NCI-H69 (cell line): Measurements from ENCODE around the gene AVP.
A peak's percentile ranks its signal among the peaks of the same experiment; 100 is the strongest.

ENCODE experiments used
- DNase-seq: peaks from one replicate; lab custom pipeline; 2025; lab: John Stamatoyannopoulos, UW

Gene AVP

DNA sequence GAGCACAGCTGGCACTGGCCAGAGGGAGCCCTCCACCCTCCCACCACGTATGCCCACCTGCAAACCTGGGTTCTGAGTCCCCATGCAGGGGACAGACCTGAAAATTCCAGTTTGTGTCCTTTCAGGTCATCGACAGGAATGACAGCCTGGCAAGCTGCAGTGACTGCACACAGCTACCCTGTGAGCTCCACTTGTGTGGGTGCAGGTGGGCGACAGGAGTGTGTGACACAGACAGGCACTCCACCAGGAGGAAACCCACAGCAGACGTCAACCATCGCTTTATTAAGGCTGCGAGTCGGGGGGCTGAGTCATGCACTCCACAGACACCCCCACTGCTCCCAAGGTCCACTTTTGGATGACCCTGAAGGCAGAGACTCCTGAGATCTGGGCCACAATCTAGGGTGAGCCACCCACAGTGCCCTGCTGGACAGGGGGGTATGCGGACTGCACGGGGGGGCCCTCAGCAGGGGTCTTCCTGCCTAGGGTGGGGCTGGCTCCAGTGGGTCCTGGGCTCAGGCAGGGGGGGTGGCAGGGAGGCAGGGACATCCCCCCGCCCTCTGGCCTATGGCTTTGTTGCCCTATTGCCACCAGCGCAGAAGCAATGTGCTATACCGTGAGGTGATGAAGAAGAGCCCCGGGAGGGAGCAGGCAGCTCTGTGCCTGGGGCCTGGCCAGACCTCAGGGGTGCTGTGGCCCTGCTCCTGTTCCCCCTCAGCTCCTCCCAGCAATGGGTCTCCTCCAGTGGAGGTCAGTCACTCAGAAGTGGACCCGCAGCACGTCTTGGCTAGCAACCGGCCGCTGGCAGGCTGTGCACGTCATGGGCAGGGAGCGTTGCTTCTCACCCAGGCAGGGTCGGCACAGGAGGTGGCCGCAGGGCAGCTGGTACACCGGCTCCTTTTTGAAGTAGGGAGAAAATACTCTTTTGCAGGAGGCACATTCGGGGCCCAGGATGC, 25.1 kb upstream of the AVP start:
- DNase-seq = no peak

DNA sequence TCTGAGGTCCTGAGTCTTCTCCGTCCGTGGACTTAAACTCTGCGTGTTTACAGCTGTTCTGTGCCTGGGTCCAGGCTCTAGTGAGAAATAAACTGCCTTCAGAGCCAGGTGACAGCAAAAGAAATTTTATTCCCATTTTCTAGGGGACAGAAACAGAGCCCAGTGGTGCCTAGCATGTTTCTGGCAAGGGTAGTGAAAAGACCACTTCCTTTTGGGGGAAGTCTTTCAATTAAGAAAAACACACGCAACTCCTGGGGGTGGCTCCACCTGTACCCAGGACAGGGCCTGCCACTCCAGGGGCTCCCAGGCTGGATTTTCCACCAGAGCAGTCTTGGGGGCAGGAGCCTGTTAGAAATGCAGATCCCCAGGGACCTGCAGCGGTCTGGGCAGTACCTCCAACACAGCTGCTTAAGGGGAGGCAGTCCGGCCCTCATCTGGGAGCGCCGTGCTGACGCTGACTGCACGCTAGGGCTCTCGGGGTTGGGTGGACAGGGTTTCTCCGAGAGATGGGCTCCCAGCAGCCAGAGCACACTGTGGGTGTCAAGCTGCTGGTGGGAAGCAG, 23.0 kb upstream of the AVP start:
- DNase-seq = peak; percentile 39

DNA sequence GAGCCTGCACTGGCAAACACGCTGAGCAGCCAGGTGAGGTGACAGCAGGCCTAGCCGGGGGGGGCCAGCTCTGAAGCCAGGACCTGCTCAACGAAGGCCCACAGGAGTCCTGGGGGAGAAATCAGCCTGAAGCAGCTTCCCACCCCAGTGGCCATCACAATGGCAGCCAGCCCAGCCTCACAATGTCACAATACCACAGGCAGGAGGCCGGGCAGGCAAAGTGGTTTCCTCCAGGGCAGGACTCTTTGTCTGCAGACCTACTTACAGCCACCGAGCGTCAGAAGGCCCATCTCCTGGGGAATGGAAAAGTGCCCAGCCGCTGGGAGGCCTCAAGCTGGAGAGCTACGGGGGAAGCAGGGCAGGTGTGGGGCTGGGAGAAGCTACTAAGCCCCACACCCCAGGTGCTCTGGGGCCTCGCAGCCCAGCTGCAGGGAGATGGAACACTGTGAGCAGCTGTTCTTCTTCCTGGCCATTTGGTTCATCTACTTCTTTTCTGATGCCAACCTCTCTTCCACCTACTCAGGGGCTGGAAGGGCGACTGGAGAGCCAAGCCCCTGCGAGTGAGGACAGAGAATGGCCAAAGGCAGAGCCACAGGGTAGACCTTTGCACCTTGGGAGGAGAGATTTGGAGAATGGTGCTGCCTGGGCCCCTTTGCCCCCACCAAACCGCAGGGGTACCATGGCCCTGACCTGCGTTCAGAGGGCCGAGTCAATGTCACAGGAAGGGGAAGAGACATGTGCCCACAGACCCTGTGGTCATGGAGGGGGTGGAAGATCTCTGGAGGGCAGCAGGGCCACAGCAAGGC, 22.3 kb upstream of the AVP start:
- DNase-seq = peak; percentile 97

DNA sequence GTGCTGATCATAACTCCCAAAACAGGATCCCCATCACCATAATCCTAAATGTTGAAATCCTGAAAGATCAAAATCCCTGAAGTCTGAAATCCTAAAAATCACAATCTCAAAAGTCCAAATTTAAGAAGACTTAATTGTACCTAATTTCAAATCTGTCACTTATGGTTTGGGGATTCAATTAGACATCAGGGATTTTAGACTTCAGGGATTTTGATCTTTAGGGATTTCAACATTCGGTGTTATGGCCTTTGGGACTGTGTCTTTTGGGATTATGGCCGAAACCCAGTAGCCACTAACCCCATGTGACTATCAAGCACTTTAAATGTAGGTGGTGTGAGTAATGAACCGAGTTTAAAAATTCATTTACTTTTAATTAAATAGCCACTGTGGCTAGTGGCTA, 21.7 kb upstream of the AVP start:
- no peak for DNase-seq

DNA sequence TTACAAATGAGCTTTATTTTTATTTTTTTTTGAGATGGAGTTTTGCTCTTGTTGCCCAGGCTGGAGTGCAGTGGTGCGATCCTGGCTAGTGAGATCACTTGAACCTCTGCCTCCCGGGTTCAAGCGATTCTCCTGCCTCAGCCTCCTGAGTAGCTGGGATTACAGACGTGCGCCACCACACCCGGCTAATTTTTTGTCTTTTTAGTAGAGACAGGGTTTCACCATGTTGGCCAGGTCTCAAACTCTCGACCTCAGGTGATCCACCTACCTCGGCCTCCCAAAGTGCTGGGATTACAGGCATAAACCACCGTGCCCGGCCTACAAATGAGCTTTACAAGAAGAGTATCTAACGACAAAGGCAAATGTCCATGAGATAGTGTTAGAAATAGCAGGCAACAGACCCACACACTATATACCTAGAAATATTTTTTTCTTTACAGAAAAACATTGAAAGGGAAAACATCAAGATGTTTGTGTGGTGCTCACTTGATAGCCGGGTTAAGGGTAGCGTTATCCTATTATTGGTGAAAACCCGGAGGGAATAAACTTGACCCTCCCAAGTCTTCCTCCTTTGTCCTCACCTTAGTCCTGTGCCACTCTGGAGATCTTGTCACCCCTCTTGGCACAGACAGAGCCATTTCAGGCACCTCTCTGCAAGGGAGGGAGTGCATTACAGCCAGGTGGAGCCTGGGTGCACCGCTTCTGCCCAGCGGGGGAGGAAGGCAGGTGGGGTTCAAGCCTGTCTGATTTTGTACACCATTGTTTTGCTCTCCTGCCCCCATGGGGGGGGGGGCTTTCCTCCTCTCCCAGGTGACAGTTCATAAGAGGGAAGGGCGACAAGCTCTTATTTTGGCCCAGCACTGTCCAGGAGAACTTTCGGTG, 21.0 kb upstream of the AVP start:
- peak; percentile 72 for DNase-seq

DNA sequence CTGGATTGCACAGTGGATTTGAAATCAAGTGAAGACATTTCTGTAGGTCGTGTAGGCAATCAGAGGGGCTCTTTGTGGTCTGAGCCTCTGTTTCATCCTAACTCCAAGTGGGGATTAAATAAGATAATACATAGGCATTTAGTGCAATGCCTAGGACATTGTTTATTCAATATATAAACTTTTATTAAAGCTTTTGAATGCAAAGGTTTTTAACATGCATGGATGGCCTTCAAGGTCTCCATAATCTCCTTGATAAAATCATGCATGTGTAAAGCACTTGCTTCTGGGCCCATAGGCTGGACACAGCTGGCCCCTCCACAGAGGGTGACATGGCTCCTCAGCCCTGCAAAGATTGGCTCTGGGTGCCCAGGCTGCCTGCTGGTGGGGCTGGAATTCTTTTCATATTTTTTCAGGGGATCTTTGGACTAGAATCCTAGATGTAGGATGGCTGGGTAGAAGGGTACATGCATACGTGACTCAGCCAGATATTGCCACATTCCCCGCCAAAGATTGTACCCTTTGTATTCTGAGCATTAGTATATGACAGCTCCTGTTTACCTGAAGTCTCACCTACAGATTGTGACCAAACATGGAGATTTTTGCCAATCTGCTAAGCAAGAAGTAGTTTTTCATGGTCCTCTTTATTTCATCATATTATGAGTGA, 19.0 kb upstream of the AVP start:
- DNase-seq = no peak

DNA sequence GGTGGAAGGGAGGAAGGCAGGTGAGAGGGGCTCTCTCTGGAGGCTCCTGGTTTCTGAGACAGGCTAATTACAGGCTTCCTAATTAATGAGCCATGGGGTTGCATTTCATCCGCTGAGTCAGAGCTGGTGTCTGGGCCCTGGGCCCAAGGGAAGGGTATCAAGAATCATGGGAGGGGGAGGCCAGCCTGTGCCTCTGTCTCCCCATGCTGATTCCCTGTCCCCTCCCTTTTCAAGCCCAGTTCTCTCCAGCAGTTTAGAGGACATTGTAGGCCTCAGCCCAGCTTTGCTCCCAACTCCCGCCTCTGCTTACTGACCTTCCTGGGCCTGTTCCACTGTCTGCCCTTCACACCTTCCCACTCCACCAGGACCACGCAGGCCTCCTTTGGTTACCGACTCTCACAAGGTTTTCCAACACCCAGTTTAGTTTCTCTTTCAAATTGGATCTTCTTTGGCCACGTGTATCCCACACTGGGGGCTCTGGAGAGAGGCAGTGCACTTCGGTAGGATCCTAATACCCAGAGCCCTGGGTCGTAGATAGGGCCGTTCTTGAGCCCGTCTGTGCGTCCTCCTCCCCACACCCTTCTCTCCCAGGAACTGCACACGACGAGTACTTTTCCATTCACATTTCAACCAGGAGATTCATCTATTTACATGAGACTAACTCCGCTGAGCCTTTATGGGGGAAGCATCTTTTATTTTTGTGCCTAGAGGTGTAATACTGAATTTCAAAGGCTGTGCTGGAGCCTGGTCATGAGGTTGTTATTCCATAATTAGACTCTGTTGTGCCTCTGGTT, 18.2 kb upstream of the AVP start:
- peak; percentile 95 for DNase-seq

DNA sequence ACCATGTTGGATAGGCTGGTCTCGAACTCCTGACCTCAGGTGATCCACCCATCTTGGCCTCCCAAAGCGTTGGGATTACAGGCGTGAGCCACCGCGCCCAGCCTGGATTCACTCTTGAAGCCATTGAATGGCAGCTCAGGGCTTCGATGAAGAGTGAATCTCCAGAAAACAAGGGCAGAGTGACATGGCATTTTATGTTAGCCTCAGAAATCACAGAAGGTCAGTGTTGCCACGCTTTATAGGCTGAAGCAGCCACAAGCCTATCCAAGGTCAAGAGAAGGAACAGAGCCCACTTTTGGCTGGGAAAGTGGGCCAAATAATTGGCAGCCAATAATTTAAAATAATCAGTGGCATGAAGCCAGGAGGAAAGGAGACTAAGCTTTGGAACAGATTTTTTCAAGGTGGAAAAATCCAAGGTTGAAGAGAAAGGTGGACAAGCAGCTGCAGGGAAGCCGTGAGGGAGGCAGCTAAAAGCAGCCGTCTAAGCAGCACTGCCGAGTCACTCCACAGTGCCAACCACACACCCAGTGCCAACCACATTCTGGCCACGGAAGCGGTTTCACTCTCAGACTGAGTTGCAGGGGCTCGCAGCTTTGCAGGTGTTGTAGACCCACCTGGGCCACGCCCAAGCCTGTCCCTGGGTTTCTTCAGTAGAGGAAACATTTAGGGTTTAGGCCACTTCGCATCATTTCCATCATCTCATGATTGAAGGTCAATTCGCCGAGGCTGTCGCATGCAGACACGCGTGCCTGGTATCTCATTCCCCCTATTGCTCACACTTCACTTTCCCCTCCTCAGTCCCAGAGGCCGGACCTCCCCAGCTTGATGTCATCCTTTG, 17.4 kb upstream of the AVP start:
- peak; percentile 80 for DNase-seq

DNA sequence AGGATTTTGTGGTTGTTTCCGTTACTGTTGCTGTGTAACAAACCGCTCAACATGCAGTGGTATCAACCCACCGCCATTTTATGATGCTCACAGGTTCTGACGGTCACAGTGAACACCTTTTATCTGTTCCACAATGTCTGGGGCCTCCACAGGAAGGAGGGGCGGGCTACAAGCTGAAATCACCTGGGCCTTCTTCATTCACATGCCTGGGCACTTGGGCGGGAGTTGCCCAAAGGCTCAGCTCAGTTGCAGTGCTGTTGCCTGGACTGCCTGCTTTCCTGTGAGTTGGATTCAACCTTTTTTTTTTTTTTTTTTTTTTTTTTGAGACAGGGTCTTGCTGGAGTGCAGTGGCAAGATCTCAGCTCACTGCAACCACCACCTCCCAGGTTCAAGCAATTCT, 16.7 kb upstream of the AVP start:
- DNase-seq = no peak

DNA sequence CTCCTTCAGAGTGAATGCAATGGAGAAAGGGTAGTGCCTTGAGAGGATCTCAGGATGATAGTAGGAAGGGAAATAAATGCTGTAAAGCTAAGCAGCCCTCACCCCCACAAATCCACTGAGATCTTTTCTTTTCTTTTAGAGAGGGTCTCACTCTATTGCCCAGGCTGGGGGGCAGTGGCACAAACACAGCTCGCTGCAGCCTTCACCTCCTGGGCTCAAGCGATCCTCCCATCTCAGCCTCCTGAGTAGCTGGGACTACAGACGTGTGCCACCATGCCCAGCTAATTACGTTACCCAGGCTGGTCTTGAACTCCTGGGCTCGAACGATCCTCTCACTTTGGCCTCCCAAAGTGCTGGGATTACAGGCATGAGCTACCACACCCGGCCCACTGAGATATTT, 16.0 kb upstream of the AVP start:
- no peak for DNase-seq

DNA sequence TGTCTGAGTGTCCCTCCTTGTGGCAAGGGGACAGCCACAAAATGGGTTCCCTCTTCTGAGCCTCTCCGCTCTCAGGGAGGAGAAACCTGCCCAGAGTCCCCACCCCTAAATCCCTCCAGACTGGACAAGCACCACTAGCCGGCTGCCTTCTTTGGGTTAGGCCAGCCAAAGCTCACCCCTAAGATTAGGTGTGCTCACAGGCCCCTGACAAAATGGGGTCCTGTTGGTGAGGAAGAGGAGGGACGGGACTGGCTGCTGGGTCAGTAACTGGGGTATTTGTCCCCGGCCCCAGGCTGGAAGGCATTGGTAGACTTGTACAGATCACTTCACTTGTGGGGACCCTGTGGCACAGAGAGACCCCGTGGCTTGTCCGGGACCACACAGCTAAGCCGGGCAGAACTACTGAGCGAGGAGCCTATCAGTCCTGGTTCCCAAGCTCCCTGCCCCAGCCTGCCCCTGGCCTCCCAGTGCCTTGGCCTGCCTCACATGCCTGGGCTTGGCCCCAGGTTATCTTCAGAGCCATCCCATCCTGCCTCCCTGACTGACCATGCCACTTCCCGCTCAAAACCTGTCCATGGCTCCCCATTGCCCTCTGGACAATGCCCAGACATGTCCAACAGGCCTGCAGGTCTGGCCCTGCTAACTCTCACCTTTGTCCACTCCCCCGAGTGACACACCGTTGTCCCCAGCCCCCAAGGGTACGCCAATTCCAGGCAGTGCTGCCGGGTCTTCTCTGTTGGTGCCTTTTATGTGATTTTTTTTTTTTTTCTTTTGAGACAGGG, 10.5 kb upstream of the AVP start:
- no peak for DNase-seq

DNA sequence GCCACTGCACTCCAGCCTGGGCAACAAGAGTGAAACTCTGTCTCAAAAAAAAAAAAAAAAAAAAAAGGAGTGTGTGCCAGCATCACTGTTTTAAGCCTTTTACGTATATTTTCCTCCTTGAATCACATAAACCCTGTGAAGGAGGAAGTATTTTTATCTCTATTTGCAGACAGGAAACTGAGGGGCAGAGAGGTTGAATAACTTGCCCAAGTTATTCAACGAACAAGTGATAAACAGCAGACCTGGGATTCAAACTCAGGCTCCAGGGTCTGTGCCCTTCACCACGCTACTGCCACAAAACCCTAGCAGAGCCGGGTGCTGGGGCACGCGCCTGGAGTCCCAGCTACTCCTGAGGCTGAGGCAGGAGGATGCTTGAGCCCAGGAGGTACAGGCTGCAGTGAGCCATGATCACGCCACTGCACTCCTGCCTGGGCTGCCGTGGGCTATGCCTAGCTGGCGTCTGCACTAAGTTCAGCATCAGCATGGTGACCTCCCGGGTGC, 9.4 kb upstream of the AVP start:
- no peak for DNase-seq

DNA sequence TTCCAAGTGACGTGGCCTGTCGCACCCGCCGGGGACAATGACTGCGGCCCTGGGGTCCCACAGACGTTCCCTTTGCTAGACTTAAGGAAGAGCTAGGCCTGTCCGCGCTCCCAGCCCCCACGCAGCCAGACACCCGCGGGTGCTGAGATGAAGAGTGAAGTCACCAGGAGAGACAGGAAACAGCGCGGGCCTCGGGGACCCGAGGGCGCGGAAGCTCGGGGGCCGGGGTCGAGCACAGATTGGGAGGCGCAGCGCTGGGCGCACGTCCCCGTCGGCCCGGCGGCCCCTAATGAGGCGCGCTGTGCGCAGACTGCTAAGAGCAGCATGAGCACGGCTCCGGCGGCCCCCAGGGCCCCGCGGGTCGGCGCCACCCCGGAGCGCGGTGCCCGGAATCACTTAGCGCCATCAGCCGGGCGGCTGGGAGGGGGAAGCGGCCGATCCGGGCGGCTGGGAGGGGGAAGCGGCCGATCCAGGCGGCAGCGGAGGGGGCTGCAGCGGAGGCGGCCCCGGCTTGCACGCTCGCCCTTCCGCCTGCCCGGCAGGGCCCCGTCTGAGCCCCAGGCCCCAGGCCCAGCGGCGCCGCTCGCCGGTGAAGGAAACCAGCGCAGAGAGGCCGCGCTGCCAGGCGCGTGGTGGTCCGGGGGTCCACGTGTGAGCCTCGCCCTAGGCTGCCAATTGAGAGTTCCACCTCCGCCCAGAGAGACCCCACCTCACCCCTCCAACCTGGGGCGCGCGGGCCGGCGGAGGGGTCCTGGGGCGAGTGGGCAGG, 8.3 kb upstream of the AVP start:
- peak; percentile 43 for DNase-seq

DNA sequence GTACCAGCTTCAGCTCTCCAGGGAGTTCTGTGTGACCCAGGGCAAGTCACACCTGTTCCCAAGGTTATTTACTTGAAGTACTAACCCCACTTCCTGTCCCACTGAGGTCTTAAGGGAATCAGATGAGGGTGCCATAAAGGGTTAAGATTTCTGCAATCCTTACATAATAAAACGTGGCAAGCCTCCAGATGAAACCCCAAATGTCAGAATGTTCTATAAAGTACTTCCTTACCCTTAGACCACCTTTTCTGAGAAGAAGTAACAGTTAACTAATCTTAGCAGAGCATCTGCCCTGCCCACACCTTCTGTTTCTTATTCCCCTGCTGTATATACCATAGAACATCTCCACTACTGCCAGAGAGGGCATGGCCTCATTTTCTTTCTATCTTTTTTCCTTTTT, 6.0 kb upstream of the AVP start:
- no peak for DNase-seq

DNA sequence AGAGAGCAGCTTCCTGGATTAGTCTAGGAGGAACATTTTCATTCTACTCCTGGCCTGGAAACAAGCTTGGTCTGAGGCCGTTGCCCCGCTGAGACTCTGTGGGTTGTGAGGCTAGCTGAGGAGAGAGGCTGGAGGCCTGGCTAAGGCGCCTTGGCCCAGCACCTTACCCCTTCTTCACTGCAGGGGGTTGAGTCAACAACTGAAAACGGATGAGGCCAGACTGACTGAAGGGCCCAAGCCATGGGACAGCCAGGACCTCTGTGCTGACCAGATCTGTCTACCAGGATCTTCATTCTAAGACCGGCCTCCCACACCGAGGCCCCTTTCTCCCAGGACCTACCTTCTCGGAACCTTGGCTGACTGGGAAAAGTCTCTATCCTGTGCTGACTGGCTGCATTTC, 3.5 kb upstream of the AVP start:
- no peak for DNase-seq

DNA sequence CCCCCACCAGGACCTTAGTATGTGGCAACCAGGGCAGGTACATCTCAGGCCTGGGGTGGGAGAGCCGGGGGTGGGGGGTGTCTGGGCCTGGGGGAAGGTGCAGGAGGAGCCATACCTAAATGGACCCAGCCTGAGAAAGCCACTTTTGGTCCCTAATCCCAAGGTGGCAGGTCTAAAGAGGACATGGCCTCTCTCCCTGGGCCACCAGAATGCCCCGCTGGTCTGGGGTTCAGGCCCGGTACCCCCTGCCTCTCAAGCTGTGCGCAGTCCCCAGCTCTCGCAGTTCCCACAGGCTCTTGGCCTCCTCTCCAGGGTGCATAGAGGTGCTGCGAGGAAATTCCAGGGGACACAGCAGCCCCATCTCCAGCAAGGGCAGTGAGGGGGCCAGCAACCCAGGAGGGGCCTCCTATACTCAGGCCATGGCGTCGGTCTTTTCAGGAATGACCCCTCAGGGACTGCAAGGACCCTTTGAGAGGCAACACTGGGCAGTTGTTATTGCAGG, 1.1 kb upstream of the AVP start:
- DNase-seq = no peak

DNA sequence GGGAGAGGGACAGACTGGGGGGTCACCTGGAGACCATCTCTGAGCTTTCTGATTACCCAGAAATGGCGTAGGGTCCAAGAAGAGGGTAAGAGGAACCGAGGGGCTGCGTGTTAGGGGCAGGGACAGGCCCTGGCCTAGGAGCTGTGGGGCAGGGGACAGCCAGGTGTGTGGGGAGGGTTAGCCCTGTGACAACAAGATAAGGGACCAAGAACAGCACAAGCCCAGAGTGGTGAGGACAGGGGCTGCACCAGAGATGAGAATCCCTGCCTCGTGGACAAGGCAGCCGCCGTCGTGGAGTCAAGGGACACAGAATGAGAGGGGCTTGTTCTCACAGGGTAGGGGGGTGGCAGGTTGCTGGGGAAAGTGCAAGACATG, 449 bp upstream of the AVP start:
- DNase-seq = no peak
